DMS153 (cell line): Measurements from ENCODE around the gene TBCD.

Source experiments
- DNase-seq: peaks from one replicate; lab custom pipeline; 2025; lab: John Stamatoyannopoulos, UW

TBCD gene

DNA sequence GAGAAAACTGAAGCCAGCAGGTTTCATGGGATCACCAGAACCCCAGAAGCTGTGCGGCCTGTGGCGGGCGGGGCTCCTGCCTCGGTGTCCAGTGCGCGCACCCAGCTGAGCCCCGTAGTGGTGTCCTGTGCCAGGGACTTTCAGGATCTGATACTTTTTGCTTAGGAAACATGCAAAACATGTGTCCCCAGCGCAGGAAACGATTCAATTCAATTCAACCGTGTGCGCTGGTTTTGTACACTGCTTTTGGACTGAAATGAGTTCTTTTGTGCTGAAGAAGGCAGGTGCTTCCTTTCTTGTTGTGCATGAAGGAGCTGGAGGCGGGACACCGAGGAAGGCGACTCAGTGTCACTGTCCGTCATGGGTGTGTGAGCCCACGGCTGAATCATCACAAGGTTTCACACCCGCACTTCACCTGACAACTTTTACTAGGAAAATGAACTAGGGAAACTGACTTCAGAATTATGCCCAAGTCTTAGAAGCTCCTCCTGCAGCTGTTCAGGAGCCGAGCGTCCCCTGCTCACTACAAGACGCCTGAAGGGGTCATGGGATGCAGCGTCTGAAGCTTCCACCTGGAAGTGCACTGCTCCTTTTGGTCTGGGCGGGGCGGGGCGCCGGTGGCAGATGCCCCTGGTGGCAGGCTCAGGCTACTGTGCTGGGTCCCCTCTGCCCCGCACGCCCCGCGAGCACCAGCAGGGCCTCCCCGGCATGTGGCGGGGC is 119.4 kb downstream of the TBCD start:
- no peak for DNase-seq

DNA sequence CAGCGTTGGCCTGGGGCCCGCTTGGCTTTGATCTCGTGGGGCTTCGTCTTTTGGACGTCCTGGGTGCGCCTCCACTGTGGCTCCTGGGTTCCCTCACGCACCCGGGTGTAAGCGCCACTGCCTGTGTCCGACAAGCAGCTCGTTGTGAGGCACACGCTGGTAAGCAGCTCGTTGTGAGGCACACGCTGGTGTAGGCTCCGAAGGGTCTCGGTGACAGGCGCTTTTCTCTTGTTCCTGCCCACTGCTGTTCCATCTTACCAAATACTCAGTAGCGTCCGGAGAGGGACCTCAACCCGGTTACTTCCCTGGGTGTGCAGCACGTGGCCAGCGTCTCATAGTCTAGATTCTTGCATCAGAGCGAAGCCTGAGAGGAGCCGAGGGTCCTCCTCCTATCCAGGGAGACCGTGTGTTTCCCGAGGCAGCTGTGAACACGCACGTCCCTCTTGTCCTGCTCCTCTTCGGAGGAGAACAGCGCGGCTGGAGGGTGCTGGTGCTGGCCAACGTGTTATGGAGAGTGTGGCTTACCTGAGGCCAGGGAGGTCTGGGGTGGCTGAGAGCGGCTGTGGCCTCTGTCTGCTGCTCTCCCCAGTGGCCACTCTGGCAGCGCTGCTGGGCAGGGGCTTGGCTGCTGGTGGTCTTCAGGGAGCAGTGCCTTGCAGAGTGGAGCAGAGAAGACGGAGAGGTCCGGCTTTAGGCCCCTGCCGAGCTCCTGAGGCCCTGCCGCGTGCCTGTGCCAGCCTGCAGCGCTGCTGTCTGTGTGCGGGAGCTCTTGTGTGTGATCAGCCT is 120.1 kb downstream of the TBCD start:
- DNase-seq, result no peak

DNA sequence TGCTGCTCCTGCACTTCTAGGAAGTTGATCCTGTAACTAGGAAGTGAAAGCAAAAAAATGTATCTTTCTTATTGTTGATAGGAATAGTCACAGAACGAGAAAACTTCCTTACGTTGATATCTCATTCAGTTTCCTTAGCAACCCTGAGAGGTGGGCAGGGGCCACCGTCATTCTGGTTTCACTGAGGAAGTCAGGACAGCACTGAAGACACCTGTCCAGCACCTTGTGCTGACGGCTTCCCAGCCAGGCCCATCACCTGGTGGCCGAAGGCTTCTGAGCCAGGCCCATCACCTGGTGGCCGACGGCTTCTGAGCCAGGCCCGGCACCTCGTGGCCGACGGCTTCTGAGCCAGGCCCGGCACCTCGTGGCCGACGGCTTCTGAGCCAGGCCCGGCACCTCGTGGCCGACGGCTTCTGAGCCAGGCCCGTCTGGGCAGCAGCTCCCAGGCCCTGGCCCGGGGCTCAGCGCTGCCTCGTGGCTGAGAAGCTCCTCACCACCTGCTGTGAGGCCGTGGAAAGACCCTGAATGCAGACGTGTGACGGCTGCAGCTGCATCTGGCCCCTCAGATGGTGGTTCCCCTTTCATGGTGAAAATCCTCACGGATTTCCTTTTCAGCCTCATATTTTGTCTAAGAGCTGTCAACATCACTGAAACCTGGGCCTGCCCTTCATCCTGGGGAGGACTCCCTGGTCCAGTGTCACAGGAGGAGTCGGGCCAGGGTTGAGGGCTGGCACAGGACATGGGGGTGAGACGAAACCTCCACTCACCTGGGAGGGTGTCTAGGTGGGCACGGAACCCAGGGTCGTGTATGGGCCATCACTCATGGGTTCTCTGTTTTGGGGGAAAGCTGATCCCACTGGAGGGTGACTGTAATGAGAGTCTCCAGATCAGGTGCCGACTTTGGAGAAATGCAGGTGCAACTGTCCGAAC is 121.0 kb downstream of the TBCD start:
- DNase-seq, result no peak

DNA sequence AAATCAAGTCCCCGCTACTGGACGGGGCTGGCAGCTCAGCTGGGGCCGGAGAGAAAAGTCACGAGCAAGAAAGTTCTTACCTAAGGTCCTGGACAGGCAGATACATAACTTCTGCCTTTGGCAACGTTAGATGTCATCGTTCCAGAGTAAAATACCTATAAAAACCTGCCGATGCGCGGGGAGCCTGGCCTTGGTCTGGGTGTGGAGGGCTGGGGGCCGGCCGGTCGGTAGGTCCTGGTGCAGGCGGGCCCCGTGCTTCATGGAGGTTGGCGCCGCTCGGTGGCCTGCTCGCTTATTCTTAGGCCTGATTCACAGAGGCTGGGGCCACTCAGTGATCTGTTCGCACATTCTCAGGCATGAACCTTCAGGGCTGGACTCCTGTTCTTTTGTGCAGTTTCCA is 121.7 kb downstream of the TBCD start:
- DNase-seq, result no peak

DNA sequence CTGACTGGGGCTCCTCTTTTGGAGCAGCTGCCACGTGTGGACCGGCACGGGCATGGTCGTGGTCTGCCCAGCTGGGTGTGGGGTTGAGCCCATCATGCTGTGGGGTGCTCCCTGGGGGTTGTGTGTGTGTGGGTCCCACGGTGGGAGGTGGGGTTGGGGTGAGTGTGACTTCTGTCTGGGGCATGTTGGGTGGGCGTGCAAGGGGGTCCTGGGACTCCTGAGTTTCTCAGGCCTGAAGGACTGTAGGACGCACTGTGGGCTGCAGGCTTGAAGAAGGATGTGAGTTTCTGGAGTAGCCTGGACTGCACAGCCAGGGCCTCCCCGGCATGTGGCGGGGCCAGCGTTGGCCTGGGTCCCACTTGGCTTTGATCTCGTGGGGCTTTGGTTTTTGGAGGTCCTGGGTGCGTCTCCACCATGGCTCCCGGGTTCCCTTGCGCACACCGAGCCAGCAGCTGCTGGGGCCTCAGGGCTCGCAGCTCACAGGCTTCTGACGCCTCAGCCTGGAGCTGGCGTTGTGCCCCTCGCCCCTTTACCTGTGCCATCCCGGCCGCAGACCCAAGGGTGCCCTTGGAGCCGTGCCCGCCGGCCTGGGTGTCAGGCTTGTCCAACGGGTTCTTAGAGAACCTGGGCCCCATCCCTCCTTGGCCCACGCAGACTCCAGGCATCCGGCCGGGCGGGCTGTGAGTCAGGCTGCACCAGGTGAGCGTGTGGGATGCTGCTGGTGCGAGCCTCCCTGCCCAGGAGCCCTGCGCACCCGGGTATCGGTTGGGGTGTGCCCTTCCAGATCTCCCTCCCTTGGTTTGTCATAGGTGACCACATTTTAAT is 122.4 kb downstream of the TBCD start:
- DNase-seq, result no peak

DNA sequence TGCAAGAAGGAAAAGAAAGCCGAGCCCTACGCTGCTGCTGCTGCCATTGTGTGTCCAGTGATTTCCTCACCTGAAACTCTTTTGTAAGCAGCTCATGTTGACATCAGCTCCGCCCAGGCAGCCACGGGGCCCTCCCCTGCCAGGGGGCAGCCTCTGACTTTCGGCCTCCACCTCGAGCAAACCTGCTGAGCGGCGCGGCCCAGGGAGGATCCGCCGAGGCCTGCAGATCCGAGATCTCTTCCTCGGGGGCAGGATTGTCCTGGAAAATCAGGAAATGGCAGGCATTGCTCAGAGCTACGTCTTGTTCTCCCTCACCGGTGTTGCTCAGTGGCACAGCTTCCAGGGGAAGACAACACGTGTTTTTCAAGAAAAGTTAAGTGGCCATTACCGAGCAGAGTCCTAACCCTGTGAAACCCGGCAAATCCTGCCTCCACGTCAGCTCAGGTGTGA is 123.6 kb downstream of the TBCD start:
- DNase-seq, result peak; percentile 36

DNA sequence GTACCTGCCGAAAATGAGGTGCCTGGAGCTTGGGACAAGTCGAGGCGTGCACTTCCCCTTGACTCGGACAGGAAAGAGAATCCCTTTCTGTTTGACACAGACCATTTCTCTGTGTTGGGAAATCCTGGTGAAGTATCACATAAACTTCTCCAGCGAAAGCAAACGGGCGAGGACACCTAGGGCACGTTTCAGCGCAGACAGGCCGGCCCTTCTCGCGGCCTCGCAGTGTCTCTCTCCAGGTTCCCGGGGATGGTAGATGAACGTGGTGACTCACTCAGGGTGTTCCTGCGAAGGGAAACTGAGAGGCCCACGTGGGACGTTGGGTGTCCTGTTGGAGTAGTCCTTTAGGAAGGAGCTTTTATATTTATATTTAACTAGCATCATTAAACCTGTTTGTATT is 124.3 kb downstream of the TBCD start:
- DNase-seq, result peak; percentile 12

DNA sequence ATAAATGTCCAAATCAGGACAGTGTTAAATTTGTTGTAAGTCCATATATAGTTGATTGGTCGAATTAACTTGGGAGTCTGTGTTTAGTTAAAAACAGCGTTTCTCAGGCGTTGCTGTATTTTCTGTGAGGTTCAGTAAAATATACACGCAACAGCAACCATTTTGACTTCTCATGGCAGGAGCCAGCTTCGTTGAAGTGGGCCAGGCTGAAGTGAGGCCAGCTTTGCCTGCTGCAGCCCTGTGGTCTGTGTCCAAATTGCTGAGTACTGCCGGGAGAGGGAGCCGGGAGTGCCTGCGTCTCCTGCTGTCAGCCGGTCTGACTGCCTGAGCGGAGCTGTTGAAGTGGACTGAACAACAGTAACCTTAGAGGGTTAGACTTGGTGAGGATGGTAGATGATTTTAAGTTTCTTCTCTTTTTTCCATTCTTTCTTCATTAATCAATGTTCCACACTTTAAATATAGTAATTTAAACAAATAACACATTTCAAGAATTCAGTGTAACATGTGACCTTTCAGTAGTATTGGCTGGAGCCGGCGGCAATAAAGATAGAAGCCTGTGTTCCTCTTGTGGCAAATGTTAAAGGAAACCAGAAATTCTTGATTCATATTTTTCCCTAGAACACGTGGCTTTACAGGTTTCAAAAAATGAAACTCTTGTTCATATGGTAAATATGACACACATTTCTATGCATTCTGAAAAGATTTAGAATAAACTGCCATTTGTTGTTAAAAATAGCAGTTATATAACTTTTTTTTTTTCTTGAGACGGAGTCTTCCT is 124.9 kb downstream of the TBCD start:
- DNase-seq, result peak; percentile 29

DNA sequence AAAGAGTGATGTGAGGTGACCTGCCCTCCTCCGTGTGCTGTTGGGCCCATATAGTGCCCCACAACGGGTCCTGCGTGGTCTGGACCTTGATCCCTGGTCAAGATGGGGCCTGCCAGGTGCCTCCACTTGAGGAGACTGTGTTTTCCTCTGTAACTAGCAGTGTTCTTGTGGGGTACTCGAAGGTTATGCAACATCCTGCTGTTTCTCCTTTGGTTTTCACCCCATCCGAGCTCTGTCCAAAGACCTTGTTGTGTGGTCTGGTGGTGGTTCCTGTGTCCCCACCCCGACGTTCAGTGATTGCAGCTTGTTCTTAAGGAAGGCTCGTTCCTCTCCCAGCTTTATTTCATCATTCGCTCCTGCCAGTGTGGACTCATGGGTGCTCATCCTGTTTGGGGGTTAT is 126.7 kb downstream of the TBCD start:
- DNase-seq, result no peak

DNA sequence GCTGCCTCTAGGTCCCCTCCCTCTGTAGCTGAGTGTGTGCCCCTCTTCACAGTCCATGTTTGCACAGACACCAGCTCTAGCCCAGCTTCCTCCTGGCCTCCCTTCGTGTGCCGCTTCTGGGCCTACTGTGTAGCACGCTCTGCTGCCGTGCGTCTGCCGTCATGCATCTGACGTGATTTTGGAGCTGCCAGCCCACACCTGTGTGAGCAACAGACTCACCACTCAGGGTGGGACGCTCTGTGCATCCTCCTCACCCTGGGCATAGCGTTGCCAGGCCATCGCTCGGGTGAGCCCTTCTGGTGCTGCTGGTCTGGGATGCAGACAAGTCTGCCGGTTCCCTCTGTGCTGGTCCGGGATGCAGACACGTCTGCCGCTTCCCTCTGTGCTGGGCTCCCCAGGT is 127.4 kb downstream of the TBCD start:
- no peak for DNase-seq

DNA sequence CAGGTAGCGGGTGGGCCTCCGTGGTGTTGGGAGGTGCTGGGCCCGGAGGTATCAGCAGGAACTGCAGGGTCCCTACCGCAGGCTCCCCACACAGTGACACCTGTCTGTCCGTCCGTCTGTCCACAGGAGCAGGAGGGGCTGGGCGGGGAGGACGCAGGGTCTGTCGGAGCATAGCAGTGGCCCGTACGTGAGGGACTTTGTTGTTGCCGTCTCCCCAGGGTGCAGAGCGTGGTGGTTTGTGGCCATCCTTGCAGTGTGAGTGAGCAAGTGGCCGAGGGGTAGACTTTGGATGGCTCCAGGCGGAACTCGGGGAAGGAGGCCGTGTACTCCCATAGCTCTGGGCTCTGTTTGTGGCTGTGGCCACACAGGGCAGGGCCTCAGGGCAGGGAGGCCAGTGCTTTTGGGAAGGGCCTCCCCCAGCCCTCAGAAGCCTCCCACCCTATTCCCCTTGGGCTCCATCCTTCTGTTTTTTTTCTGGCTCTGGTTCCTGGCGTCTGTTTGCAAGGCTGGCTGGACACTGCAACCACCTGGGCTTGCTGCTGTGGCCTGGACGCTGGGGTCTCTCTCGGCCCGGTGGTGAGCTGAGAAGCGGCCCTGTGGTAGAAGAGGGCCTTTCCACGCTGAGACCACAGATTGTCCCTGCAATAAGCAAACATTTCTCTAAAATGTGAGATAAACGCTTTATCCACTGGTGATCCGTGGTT is 128.9 kb downstream of the TBCD start:
- DNase-seq, result no peak

DNA sequence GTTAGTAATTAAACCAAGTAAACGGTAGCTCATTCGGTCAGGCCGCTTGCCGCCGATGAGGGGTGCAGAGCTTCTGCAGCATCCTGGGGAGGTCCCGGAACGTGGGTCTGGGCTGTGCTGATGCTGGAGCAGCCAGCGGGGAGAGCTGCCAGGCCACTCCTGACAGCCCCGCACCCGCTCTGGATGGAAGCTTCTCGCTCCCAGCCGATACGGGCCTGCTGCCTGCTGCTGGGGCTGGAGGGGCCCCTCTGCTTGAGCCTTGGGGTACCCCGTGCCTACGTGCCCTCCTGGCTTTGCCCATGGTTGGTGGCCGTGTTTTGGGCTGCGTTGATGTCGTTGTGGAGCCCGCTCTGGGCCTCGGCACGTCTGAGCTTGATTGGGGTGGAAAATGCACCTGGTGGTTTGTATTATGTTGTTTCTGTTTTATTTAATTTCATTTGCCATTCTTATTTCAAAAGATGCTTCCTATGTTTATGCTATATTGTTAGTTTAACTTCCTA is 129.5 kb downstream of the TBCD start:
- no peak for DNase-seq

DNA sequence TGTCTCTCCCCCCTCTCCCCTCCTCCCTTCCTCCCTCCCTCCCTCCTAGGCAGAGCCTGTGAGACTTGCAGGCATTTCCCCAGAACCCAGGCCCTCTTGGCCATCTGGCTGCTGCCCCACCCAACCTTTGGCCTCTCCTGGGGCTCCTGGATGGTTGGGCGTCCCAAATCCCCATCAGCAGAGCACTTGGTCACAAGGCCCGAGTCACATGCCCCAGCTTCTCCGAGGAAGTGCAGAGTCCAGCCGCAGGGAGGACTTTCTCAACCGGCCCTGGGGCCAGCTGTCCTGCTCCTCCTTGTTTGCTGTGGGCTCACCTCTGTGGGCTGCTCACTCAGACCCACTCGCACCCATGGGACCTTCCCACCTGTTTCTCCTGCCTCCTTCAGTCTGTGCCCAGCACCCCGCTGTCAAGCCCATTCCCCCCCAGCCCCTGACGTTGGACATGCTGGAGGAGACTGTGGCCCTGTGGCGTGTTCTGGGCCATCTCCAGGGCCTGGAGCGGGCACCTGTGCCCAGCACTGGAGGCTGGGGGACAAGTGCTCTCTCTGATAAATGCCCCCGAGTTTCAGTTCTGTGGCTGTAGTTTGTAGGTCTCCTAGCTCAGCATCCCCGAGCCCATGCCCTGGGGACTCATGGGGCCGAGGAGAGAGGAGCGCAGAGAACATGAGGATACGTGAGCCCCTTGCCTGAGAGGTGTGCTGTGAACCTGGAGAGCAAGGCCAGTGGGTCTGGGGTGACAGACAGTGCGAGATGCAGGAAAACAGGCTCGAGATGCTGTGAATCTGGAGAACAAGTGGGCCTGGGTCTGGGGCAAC is 130.2 kb downstream of the TBCD start:
- no peak for DNase-seq

DNA sequence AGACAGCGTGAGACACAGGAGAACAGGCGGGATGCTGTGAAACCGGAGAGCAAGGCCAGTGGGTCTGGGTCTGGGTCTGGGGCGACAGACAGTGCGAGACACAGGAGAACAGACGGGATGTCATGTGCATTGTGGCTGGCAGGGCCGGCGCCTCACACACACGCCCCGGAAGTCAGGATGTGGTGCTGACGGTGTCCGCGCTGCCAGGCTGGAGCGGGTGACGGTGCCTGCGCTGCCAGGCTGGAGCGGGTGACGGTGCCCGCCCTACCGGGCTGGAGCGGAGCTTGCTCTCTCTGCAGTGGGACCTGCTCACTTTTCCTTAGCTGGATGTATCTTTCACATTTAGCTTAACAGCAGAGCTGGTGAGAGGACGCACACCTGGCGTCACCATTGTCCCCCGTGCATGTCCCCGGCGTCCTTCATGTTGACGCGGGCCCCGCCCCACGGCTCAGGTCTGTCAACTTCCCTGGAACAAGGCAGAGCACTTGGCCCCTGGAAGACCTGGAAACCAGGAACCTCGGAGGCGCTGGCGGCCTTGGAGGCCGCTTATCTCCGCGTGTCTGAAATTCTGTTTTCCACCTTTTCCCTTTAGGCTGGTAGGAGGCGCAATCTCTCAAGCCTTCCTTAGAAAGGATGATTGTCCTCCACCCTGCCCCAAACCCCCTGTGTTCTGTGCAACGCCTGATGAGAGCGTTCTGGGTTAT is 131.0 kb downstream of the TBCD start:
- DNase-seq, result peak; percentile 34

DNA sequence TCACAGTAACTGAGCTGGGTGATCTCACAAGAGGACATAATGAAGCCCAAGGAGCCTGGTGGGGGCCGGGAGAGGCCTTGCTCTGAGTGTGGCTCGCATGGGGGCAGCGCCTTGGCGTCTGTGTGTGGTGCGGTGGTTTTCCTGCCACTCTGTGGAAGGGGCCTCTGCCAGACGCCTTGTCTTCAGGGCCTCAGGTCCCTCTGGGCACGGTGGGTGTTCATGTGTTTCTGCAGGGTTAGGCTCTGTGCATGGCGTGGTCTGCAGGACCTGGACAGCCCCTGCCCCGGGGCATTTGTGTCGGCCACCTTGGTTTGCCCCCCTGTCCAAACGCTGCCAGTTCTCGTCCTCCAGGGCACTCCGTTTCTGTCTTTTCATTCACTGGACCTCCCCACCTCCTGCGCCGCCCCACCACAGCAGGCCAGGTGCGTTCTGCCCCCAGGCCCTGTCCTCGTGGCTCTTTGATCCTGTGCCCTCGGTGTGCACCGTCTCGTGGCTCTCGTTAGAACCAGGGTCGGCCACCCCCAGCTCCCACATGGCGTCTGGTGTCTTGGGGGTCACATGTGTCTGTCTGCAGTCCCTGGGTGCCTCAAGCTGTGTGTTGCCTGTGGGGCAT is 131.7 kb downstream of the TBCD start:
- DNase-seq, result no peak

DNA sequence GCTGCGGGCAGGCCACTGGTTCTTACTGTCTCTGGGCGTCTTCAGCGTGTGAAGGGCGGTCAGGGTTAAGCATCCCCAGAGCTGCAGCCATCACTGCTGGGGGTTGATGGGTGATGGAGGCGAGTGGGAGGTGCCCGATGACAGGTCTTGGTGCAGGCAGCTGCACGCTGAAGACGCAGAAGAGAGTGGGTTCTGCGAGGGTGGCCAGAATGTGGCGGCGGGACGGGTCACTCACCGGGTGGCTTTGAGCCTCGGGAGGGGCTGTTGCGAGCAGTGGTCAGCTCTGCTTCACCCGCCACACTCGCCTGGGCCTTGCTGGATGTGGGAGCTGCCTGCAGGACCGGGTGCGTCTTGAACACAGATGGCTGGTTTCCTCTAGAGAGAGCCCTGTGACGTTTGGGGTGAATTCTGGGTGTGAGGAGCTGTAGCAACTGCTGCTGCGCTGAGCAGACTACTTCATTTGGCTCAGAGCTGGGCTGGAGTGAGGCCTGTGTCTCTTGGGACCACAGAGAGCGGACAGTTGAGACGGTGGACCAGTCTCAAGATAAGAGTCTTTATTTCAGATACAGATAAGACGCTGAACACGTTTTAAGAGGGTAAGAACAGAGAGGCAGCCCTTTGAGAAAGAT is 132.6 kb downstream of the TBCD start:
- DNase-seq, result no peak

DNA sequence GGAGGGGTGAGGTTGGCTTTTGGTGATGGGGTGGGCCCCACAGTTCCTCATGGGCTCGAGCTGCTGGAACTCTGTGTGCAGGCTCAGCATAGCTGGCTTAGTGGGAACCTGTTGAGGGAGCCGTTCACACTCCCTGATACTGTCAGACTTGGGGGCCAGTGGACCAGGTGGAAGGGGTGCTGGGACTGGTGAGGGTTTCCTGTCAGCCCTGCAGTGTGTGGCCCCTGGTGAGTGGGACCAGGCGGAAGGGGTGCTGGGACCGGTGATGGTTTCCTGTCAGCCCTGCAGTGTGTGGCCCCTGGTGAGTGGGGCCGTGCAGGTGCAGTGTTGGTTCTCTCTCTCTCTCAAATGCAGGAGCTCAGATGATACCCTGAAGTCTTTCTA is 133.1 kb downstream of the TBCD start:
- DNase-seq, result no peak
